SU-DHL-6 (cell line): Measurements from ENCODE around the gene FAM163B.

Experiments
- CTCF ChIP-seq: fragments of 200-600 bp; sonication (generic); IDR thresholded peaks from one replicate; pipeline ENCODE4 v1.5.1; 2017; ENCODE audit warnings: antibody characterized with exemption, mild to moderate bottlenecking, low read length, moderate library complexity; ENCODE audit not compliant: insufficient read depth, poor library complexity, severe bottlenecking
- EZH2phosphoT487 ChIP-seq: fragments of 200-600 bp; sonication (generic), shearing (Covaris generic); conservative IDR thresholded peaks from 2 replicates; pipeline ENCODE4 v1.6.1; 2018; ENCODE audit warnings: mild to moderate bottlenecking, antibody characterized with exemption, low read length, moderate library complexity, mixed read lengths

GRCh38 chr9:133637451-133638055 lies 28.4 kb upstream of the FAM163B start:
- no peak for TF ChIP-seq CTCF
- no peak for TF ChIP-seq EZH2phosphoT487
